Common myeloid progenitor, CD34-positive (primary cell): Measurements from ENCODE around the gene AGAP1.

Source experiments
- CTCF ChIA-PET: fragments of 350-600 bp; sonication (Branson Sonifier 250); formaldehyde crosslinking; loops from one replicate; lab custom pipeline; 2021; ENCODE audit warnings: antibody characterized with exemption; lab: Charles Lee
- POLR2A ChIA-PET: fragments of 350-600 bp; sonication (Branson Sonifier 250); formaldehyde crosslinking; loops from one replicate; lab custom pipeline; 2021; ENCODE audit warnings: antibody characterized with exemption; lab: Charles Lee
- DNase-seq, 3 donors: peaks; one replicate each; pipeline versions ENCODE4 v3.0.0 to v3.0.0-alpha.2; 2013
- H3K27ac ChIP-seq, 2 experiments: 1 replicate in 1 of 2; 2 replicates in 1 of 2; pipeline ENCODE4 v1.7.0; 2013; ENCODE audit warnings: inconsistent platforms in 2 of 2, low read length in 2 of 2, mild to moderate bottlenecking in 2 of 2, low read depth in 1 of 2, moderate library complexity in 1 of 2; ENCODE audit not compliant: severe bottlenecking in 2 of 2, insufficient read depth in 1 of 2, poor library complexity in 1 of 2
- H3K27me3 ChIP-seq, 5 experiments: replicated peaks in 2 of 5; 1 replicate in 3 of 5; 2 replicates in 2 of 5; pipeline versions ENCODE4 v1.6.1 to v1.7.0; 2013; ENCODE audit warnings: low read length in 4 of 5, mild to moderate bottlenecking in 2 of 5, moderate library complexity in 2 of 5, inconsistent platforms in 1 of 5; ENCODE audit not compliant: insufficient read depth in 5 of 5, control insufficient read depth in 4 of 5
- H3K36me3 ChIP-seq, 4 experiments: 1 replicate in 2 of 4; 2 replicates in 2 of 4; pipeline versions ENCODE4 v1.6.1 to v1.7.0; 2013; ENCODE audit warnings: low read length in 3 of 4, control low read depth in 1 of 4, mild to moderate bottlenecking in 1 of 4; ENCODE audit not compliant: control insufficient read depth in 4 of 4, insufficient read depth in 4 of 4
- H3K4me1 ChIP-seq, 4 experiments: 1 replicate in 3 of 4; 2 replicates in 1 of 4; pipeline versions ENCODE4 v1.6.1 to v1.7.1; 2013; ENCODE audit warnings: low read length in 3 of 4, mild to moderate bottlenecking in 3 of 4, control low read depth in 1 of 4, inconsistent platforms in 1 of 4, moderate library complexity in 1 of 4; ENCODE audit not compliant: control insufficient read depth in 4 of 4, insufficient read depth in 4 of 4; ENCODE audit errors: control extremely low read depth in 1 of 4
- H3K4me3 ChIP-seq, 7 experiments: 1 replicate in 4 of 7; 2 replicates in 3 of 7; pipeline versions ENCODE4 v1.5.1 to v1.7.0; 2013; ENCODE audit warnings: mild to moderate bottlenecking in 7 of 7, low read length in 6 of 7, moderate library complexity in 6 of 7, inconsistent platforms in 2 of 7, low read depth in 2 of 7, control low read depth in 1 of 7; ENCODE audit not compliant: insufficient read depth in 4 of 7, control insufficient read depth in 1 of 7; ENCODE audit errors: extremely low read depth in 1 of 7
- H3K9me3 ChIP-seq, 5 experiments: 1 replicate in 4 of 5; 2 replicates in 1 of 5; pipeline versions ENCODE4 v1.6.1 to v1.7.1; 2013; ENCODE audit warnings: low read length in 4 of 5, mild to moderate bottlenecking in 2 of 5, inconsistent platforms in 1 of 5, low read depth in 1 of 5, moderate library complexity in 1 of 5; ENCODE audit not compliant: control insufficient read depth in 4 of 5, insufficient read depth in 2 of 5; ENCODE audit errors: control extremely low read depth in 1 of 5
- WGBS: methylation state at CpG from one replicate; pipeline ENCODE4 v1.1.5; 2013; ENCODE audit not compliant: insufficient coverage; 5-methylcytosine and 5-hydroxymethylcytosine counted together

Gene AGAP1

DNA sequence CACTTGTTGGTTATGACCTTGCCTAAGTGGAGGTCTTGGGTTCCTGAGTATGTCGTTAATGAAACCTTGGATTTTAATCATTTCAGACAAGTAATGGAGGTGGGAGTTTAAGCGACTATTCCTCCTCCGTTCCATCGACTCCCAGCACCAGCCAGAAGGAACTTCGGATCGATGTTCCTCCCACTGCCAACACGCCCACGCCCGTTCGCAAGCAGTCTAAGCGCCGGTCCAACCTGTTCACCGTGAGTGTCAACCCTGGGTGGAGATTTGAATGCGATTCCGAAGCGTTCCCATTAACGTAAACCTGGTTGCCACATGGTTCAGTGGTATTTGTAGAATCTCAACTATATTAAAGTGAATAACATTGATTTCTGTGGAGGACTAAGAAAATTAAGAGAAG is 305.4 kb downstream of the AGAP1 start:
- ChIA-PET POLR2A (interaction anchor here (0.6 kb wide), 1 partner anchor 350 kb away, joined by 3 read pairs; no protein-coding TSS in a partner anchor), CTCF (no interaction called here)
- peaks cover 0 to 3% (median 1%) of the 10 kb centered on the region in 5 experiments for H3K27me3 ChIP-seq
- H3K4me1 ChIP-seq: no peaks in the 10 kb centered on the region
- no peaks in the 10 kb centered on the region for H3K9me3 ChIP-seq
- no peak for DNase-seq
- no peak overlapping the region for H3K27ac ChIP-seq
- no peak overlapping the region for H3K4me3 ChIP-seq
- WGBS: 98% methylated on average over 9 of the region's 17 CpGs
- H3K36me3 ChIP-seq: no peaks in the 10 kb centered on the region

DNA sequence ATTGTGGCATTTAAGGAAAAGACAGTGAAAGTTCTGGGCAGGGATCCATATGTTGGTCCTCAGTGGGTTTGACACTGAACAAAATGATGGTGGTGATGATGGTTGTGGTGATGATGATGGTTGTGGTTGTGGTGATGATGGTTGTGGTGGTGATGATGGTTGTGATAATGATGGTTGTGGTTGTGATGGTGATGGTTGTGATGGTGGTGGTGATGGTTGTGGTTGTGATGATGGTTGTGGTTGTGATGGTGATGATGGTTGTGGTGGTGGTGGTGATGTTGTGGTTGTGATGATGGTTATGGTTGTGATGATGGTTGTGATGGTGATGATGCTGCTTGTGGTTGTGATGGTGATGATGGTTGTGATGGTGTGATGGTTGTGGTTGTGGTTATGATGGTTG is 308.7 kb downstream of the AGAP1 start:
- POLR2A ChIA-PET: no interaction called here
- H3K27me3 ChIP-seq: peaks cover 0 to 6% (median 0%) of the 10 kb centered on the region in 5 experiments

GRCh38 chr2:235803028-235803427 is 309.2 kb downstream of the AGAP1 start:
- Histone ChIP-seq H3K27ac (no peak overlapping the region), H3K4me1 (no peaks in the 10 kb centered on the region), H3K27me3 (peaks cover 0 to 6% (median 0%) of the 10 kb centered on the region in 5 experiments), H3K36me3 (no peaks in the 10 kb centered on the region), H3K9me3 (no peaks in the 10 kb centered on the region), H3K4me3 (no peak overlapping the region)
- POLR2A ChIA-PET: no interaction called here
- CTCF ChIA-PET: no interaction called here
- no CpG with 5 or more reads among the region's 1 CpG for WGBS
- DNase-seq: peak in 2 of 3 donors; percentile 8 to 9

More for the DNA sequence above, 308.7 kb downstream of the AGAP1 start:
- Histone ChIP-seq H3K4me3 (no peak overlapping the region), H3K4me1 (no peaks in the 10 kb centered on the region), H3K27ac (no peak overlapping the region), H3K36me3 (no peaks in the 10 kb centered on the region), H3K9me3 (no peaks in the 10 kb centered on the region)
- CTCF ChIA-PET: no interaction called here
- DNase-seq: no peak

DNA sequence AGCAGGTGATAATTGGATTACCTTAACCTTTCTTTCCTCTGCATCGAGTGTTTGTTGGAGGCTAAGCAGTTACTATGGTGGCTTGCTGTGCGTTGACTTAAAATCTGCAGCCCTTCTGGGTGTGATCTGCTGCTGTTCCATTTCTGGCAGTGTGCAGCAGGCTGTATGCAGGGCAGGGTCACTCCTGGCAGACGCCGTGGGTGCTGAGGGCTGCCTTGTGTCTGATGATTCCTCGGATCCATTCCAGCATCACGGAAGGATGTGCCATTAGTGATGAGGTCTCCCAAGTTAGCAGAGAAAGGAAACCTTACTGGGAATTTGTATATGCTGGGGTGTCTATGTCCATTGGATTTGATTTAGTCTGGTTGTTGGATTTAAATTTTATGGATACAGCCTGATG is 310.8 kb downstream of the AGAP1 start:
- 95% methylated on average over 6 of the region's 6 CpGs for WGBS
- Histone ChIP-seq H3K36me3 (no peaks in the 10 kb centered on the region), H3K27ac (no peak overlapping the region), H3K4me3 (no peak overlapping the region), H3K9me3 (no peaks in the 10 kb centered on the region), H3K4me1 (no peaks in the 10 kb centered on the region), H3K27me3 (peaks cover 0 to 5% (median 0%) of the 10 kb centered on the region in 5 experiments)
- DNase-seq: no peak
- POLR2A ChIA-PET: no interaction called here
- CTCF ChIA-PET: no interaction called here

DNA sequence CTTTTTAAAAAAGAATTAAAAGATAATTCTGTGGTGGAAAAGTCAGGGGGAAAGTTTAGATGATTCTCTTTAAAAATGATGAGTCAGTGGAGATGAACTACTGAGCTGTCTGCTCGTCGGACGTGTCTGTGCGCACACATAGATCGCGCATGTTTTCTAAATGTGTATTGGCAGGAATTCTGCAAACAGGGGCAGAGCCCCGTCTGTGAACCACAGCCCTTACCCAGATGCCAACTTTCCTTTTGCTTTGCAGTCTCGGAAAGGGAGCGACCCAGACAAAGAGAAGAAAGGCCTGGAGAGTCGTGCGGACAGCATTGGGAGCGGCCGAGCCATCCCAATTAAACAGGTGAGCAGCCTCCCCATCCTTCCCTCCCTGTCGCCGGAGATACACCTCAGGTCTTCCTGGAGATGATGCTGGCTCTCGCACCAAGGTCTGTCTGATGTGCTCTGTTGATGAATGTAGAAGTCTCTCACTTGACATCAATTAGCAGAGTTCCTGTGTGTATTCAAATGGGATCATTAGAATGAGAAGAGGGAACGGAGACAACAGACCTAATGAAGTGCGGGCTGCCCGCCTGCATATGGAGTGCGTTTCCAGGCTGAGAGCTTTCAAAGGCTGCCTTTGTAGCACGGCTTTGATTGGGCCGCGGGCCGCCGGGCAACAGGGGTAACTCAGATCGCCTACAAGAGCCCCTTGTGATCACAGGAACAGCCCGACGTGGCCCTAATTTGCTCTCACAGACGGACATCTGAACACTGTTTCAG is 313.3 kb downstream of the AGAP1 start:
- ChIA-PET CTCF (interaction anchor here (1.5 kb wide), 1 partner anchor 7 kb away, joined by 5 read pairs; no protein-coding TSS in a partner anchor), POLR2A (no interaction called here)
- Histone ChIP-seq H3K4me3 (no peak overlapping the region), H3K27ac (no peak overlapping the region), H3K36me3 (no peaks in the 10 kb centered on the region), H3K4me1 (no peaks in the 10 kb centered on the region), H3K9me3 (no peaks in the 10 kb centered on the region), H3K27me3 (peaks cover 0 to 5% (median 2%) of the 10 kb centered on the region in 5 experiments)
- no peak for DNase-seq
- 93% methylated on average over 24 of the region's 29 CpGs for WGBS

DNA sequence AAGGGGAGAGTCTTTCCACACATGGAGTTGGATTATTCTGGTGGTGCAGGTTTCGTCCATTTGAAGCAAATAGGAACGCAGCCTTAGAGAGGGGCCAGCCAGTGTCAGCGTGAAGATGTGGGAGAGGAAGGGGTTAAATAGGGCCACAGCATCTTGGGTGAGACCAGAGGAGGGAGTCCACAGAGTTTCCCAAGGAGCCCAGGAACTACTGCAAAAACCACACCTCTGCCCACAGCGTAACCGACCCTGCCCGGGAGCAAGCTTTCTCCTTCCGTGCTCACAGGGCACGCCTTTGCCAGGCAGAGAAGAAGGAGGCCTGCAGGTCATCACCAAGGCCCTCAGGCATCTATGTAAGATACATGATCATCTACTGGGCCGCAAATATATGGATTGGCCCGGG is 314.5 kb downstream of the AGAP1 start:
- Histone ChIP-seq H3K27me3 (peaks cover 0 to 5% (median 2%) of the 10 kb centered on the region in 5 experiments), H3K36me3 (no peaks in the 10 kb centered on the region), H3K4me1 (no peaks in the 10 kb centered on the region), H3K27ac (no peak overlapping the region), H3K9me3 (no peaks in the 10 kb centered on the region), H3K4me3 (no peak overlapping the region)
- ChIA-PET CTCF (no interaction called here), POLR2A (no interaction called here)
- 97% methylated on average over 7 of the region's 10 CpGs for WGBS
- no peak for DNase-seq

DNA sequence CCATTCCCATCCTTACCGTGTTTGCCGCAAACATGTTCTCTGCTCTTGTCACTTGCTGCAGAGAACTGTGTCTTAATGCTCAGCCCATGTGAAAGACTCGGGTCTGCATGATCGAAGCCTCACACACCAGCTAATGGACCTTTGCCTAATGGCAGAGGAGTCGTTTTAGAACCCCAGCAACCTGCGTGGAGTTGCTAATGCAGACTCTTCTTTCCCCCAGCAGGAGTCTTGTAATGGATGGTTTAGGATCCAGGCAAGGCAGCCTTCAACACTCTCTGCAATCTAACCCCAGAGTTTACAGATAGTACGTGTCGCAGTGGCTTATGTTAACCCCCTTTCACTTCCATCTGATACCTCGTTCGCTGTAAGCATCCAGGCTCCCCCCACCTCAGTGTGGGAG is 316.4 kb downstream of the AGAP1 start:
- DNase-seq: no peak
- ChIA-PET POLR2A (no interaction called here), CTCF (no interaction called here)
- Histone ChIP-seq H3K9me3 (no peaks in the 10 kb centered on the region), H3K27ac (no peak overlapping the region), H3K4me1 (no peaks in the 10 kb centered on the region), H3K4me3 (no peak overlapping the region), H3K27me3 (peaks cover 0 to 2% (median 0%) of the 10 kb centered on the region in 5 experiments), H3K36me3 (no peaks in the 10 kb centered on the region)
- 89% methylated on average over 10 of the region's 10 CpGs for WGBS
